Activated CD8-positive, alpha-beta memory T cell treated with anti-CD3 and anti-CD28 coated beads, Interleukin-2, amount 50 U/mL, for 1 hour (primary cell): ENCODE results near the gene OSBPL3.

Experiments
- DNase-seq: peaks from one replicate; pipeline ENCODE4 v3.0.0-alpha.2; 2020; ENCODE audit errors: extremely low read depth

OSBPL3 gene

GRCh38 chr7:24896031-24896501, 83.9 kb downstream of the OSBPL3 start:
- no peak for DNase-seq

- DNase-seq = no peak
Observed at GRCh38 chr7:24894429-24895221, 85.4 kb downstream of the OSBPL3 start.

GRCh38 chr7:24891311-24891735, 88.7 kb downstream of the OSBPL3 start:
- DNase-seq = no peak

GRCh38 chr7:24889611-24890010, 90.4 kb downstream of the OSBPL3 start:
- DNase-seq = no peak

GRCh38 chr7:24888653-24889052, 91.3 kb downstream of the OSBPL3 start:
- no peak for DNase-seq

- no peak for DNase-seq
Observed at GRCh38 chr7:24885716-24886115, 94.3 kb downstream of the OSBPL3 start.

GRCh38 chr7:24885305-24885704, 94.7 kb downstream of the OSBPL3 start:
- no peak for DNase-seq

- DNase-seq = no peak
Observed at GRCh38 chr7:24884401-24884800, 95.6 kb downstream of the OSBPL3 start.

GRCh38 chr7:24883622-24884013, 96.4 kb downstream of the OSBPL3 start:
- no peak for DNase-seq

GRCh38 chr7:24882989-24883621, 96.9 kb downstream of the OSBPL3 start:
- DNase-seq = no peak

GRCh38 chr7:24881623-24882022, 98.4 kb downstream of the OSBPL3 start:
- DNase-seq = no peak

GRCh38 chr7:24880886-24881285, 99.1 kb downstream of the OSBPL3 start:
- no peak for DNase-seq

- no peak for DNase-seq
Observed at GRCh38 chr7:24879291-24879690, 100.7 kb downstream of the OSBPL3 start.

GRCh38 chr7:24877790-24878311, 102.1 kb downstream of the OSBPL3 start:
- DNase-seq = no peak

GRCh38 chr7:24874791-24875190, 105.2 kb downstream of the OSBPL3 start:
- DNase-seq = no peak

GRCh38 chr7:24873944-24874343, 106.0 kb downstream of the OSBPL3 start:
- no peak for DNase-seq

- DNase-seq = no peak
Observed at GRCh38 chr7:24871770-24872169, 108.2 kb downstream of the OSBPL3 start.

GRCh38 chr7:24870766-24871165, 109.2 kb downstream of the OSBPL3 start:
- DNase-seq = no peak

GRCh38 chr7:24869572-24869971, 110.4 kb downstream of the OSBPL3 start:
- no peak for DNase-seq

GRCh38 chr7:24868741-24869140, 111.2 kb downstream of the OSBPL3 start:
- DNase-seq = no peak

- DNase-seq = no peak
Observed at GRCh38 chr7:24866004-24866615, 113.9 kb downstream of the OSBPL3 start.

- no peak for DNase-seq
Observed at GRCh38 chr7:24864214-24864817, 115.7 kb downstream of the OSBPL3 start.
